ENCODE measurements around the gene RGPD8.

RGPD8 gene

DNA sequence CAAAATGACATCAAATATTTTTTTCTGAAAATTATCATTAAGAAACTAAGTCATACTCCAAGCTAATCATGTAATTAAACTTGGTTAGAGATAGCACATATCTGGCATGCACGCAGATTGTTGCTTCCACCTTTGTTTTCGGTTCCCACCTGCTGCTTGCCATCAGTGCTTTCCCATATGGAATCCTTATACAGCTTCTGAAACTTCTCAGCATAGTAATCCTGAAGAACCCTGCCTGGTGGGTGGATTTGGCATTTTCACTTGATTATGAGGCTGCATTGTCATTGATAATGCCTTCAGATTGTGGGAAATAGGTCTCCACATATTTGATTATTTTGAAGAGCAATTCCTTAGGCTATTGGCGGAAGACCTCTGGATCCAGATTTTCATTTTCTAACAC is 110.5 kb downstream of the RGPD8 start:
- Histone ChIP-seq H3K4me1 (ENCODE audit: control insufficient read depth, low read length) (no peaks in the 10 kb centered on the region), H3F3A (ENCODE audit: control insufficient read depth, insufficient read depth) (no peaks in the 10 kb centered on the region), H3K79me2 (ENCODE audit: control insufficient read depth, low read length) (no peaks in the 10 kb centered on the region), H3K27me3 (ENCODE audit: control insufficient read depth, low read length) (no peaks in the 10 kb centered on the region), H3K27ac (ENCODE audit: low read depth, low read length) (no peak overlapping the region), H3K9me2 (replicated peaks; ENCODE audit: control insufficient read depth, low read length) (no peaks in the 10 kb centered on the region), H3K4me3 (ENCODE audit: low read length) (no peak overlapping the region), H3K9me3 (ENCODE audit: control insufficient read depth, insufficient read depth, low read length) (no peaks in the 10 kb centered on the region), H3K36me3 (ENCODE audit: control insufficient read depth, low read length) (no peaks in the 10 kb centered on the region), H4K20me1 (ENCODE audit: control insufficient read depth, insufficient read depth, low read depth, low read length) (no peaks in the 10 kb centered on the region), H3K4me2 (ENCODE audit: low read length) (no peak overlapping the region)
- no peak for TF ChIP-seq EZH2phosphoT487 (IDR thresholded peaks at IDR 0.05; ENCODE audit: borderline replicate concordance, low read length)
- TF ChIP-seq, protein P1, sequence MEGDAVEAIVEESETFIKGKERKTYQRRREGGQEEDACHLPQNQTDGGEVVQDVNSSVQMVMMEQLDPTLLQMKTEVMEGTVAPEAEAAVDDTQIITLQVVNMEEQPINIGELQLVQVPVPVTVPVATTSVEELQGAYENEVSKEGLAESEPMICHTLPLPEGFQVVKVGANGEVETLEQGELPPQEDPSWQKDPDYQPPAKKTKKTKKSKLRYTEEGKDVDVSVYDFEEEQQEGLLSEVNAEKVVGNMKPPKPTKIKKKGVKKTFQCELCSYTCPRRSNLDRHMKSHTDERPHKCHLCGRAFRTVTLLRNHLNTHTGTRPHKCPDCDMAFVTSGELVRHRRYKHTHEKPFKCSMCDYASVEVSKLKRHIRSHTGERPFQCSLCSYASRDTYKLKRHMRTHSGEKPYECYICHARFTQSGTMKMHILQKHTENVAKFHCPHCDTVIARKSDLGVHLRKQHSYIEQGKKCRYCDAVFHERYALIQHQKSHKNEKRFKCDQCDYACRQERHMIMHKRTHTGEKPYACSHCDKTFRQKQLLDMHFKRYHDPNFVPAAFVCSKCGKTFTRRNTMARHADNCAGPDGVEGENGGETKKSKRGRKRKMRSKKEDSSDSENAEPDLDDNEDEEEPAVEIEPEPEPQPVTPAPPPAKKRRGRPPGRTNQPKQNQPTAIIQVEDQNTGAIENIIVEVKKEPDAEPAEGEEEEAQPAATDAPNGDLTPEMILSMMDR (IDR thresholded peaks at IDR 0.05; ENCODE audit: low read depth, low read length, poor library complexity, severe bottlenecking): no peak

DNA sequence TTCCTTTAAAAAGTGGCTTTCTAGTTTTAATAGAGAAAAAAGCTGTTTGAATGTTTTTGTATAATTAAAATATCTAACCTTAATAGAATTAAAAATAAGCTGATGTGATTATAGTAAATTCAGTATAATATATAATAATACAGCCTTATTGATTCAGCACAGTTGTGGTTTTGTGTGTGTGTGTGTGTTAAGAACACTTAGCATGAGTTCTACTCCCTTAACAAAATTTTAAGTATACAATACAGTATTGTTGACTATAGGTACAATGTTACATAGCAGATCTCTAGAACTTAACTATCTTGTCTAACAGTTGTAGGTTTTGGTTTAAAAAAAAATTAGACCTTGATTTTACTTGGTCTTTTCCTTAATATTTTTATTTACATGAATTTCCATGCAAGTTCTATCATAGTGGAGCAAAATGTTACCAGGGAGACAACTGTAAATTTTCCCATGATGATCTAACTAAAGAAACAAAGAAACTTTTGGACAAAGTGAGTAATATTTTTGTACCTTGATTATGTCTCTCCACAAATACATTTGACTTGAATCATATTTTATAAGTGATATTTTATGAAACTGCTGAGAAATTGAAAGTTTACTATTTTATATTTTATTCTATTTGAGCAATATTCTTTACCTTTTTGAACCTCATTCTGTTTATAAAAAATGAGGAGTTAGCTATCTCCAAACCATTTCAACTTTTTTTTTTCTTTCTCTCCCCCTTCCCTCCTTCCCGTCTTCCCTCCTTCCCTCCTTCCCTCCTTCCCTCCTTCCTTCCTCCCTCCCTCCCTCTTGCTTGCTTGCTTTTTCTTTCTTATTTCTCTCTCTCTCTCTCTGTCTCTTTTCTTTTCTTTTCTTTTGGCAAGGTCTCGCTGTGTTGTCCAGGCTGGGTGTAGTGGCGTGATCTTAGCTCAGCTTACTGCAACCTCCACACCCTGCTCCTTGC is 111.8 kb downstream of the RGPD8 start:
- Histone ChIP-seq H3K4me1 (ENCODE audit: control insufficient read depth, low read length) (no peaks in the 10 kb centered on the region), H3K27ac (ENCODE audit: low read depth, low read length) (no peak overlapping the region), H3K9me2 (replicated peaks; ENCODE audit: control insufficient read depth, low read length) (no peaks in the 10 kb centered on the region)

More for the DNA sequence above, 111.8 kb downstream of the RGPD8 start:
- Histone ChIP-seq H3K79me2 (ENCODE audit: control insufficient read depth, low read length) (no peaks in the 10 kb centered on the region), H3K4me2 (ENCODE audit: low read length) (no peak overlapping the region), H3K36me3 (ENCODE audit: control insufficient read depth, low read length) (no peaks in the 10 kb centered on the region), H3K9me3 (ENCODE audit: control insufficient read depth, insufficient read depth, low read length) (no peaks in the 10 kb centered on the region), H4K20me1 (ENCODE audit: control insufficient read depth, insufficient read depth, low read depth, low read length) (no peaks in the 10 kb centered on the region), H3K27me3 (ENCODE audit: control insufficient read depth, low read length) (no peaks in the 10 kb centered on the region), H3K4me3 (ENCODE audit: low read length) (no peak overlapping the region), H3F3A (ENCODE audit: control insufficient read depth, insufficient read depth) (no peaks in the 10 kb centered on the region)
- no peak for TF ChIP-seq EZH2phosphoT487 (IDR thresholded peaks at IDR 0.05; ENCODE audit: borderline replicate concordance, low read length)
- TF ChIP-seq, protein P1 (IDR thresholded peaks at IDR 0.05; ENCODE audit: low read depth, low read length, poor library complexity, severe bottlenecking): no peak

All from DOHH2 (cell line).